GM18868 (cell line): ENCODE data around the gene FIGN.

Source experiments
- ATAC-seq: cut with Tn5 transposase; IDR thresholded peaks from one replicate; pipeline ENCODE4 v1.9.1; 2021; ENCODE audit warnings: mild to moderate bottlenecking, moderate library complexity; ENCODE audit not compliant: unreplicated experiment

Gene FIGN

DNA sequence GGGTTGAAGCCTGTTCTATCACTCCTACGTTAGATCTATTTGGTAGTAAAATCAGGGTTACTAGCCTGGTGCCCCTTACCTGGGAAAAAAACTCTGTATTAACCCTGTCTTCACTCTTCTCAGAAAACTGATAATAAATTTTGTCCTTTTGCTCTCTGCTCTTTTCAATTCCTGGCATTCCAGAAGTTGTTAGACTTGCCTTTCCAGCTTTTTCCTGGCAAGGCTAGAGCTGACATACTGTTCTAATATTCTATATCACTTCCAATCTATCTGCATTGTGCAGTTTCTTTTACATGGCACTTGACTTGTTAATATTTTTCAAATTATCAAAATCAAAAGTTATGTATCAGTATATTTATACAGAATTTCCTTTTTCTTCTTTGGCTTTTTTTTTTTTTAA is 162.2 kb downstream of the FIGN start:
- ATAC-seq, result no peak

DNA sequence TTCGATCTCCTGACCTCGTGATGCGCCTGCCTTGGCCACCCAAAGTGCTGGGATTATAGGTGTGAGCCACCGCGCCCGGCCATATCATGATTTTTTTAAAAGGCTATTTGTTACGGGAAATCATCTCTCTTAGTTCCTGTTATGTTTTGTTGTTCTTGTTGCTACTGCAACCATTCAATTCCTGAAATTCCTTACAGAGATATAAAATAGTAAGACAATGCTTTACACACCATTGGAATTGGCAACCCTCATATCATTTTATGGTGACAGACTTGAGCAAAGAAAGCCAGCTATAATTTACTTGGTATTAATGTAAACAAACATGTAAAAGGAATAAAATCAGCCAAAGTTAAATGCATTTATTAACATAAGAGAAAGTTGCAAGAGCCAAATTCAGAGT is 163.0 kb downstream of the FIGN start:
- no peak for ATAC-seq

DNA sequence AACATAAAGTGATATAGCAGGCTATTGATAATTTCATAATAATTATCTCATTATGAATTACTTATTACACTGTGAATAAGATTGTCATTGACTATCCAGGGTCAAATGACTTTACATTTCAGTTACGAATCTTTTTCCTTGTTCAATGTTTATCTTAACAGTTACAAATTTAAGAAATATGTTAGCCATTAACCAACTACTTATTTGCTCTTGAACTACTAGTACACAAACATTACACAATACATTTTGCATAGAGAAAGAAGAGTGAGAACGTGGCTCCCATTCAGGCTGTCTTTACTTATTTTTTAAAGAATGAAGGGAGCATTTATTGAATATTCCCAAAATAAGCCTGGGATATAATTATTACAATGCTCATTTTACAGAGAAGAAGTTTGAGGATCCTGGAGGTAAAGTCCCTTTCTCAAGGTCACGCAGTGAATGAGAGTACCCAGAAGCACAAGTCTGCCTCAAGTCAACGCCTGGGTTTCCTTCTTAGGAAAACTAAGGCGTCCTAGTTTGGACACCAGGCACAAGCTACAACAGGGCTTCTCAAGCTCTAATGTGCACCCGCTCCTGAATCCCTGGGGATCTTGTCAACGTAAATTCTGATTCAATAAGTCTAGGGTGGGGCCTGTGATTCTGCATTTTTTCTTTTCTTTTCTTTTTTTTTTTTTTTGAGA is 164.2 kb downstream of the FIGN start:
- ATAC-seq, result no peak

DNA sequence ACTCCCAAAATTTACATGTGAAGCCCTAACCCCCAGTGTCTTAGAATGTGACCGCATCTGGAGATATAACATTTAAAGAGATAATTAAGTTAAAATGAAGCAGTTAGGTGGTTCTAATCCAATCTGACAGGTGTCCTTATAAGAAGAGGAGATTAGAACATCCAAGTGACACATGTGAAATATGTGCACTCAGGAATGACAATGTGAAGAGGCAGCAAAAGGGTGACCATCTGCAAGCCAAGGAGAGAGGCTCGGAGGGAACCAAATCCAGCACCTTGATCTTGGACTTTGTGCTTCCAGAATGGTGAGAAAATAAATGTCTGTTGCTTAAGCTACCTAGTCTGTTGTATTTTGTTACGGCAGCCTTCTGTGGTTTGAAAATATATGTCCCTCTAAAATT is 165.4 kb downstream of the FIGN start:
- ATAC-seq, result no peak

DNA sequence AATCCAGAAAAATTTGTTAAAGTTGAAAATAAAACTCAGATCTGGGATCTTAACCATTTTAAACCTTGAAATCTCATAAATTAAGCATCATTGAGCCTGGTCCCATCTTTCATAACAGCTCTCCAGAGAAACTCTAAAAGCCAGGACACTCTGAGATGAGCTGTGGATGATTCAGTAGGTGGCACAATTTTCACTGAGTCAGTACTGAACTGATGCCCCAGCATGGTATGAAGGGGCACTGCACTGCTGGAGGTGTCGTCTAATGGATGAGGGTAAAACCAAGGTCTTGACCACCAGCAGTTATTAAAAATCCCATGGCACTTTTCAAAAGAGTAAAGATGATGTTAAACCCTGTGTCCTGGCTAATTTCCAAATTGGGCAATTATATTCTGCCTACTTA is 170.6 kb downstream of the FIGN start:
- no peak for ATAC-seq

DNA sequence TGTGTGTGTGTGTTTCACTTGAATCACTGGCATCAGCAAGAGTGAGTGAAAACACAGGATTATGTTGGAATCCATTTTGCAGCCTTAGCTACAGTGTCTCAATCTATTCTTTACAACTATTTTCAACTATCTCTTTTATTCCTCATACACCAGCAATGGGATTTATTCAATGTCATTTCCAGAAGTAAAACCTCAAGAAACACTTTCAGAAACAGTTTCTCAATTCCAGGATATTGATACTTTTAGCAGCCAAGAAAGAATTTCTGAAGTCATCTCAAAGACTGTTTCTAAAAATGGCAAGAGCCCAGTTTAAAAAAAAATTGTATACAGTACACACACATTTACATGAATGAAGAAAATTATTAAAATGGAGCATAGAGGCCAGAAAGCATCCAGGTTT is 171.6 kb downstream of the FIGN start:
- no peak for ATAC-seq

DNA sequence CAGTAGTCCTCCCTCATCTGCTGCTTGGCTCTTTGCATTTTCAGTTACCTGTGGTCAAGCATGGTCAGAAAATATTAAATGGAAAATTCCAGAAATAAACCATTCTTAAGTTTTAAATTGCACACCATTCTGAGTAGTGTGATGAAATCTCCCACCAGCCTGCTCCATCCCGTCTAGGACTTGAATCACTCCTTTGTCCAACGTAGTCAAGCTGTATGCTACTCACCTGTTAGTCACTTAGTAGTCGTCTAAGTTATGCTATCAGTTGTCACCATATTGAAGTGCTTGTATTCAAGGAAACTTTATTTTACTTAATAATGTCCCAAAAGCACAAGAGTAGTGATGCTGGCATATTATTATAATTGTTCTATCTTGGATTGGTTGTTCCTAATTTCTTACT is 172.5 kb downstream of the FIGN start:
- ATAC-seq, result no peak

DNA sequence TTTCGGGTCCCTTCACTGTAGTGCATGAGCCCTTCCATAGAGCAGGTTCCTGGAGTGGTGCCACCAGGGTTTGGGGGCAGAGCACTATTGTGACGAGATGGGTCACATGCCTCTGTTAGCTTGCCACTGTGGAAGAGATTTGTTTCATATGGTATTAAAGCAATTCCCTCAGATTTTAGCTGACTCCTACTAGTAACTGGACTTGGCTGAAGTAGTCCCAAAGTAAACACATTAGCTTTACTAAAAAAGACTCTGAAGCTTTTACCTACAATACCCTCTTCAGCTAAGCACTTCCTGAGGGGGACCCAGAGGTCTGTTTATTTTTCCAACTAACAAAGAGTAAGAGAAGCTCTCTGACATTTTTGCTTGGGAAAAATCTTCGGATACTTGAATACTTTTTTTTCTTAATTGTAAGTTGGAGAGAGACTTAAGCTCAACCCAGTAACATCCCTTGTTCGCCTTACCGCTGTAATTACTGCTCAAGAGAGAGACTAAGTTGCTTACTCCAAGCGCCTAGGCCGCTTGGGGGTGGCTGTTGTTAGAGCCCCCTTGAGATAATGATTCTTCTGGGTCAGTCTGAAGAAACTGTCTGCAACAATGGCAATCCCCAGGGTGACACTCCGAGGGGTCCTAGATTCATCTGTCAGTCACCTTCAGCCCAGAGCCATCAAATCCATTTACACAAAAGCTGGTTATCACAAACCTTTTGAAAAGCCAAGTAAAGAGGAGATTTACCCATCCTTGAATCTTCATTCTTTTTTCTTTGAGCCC is 177.4 kb downstream of the FIGN start:
- ATAC-seq, result no peak

DNA sequence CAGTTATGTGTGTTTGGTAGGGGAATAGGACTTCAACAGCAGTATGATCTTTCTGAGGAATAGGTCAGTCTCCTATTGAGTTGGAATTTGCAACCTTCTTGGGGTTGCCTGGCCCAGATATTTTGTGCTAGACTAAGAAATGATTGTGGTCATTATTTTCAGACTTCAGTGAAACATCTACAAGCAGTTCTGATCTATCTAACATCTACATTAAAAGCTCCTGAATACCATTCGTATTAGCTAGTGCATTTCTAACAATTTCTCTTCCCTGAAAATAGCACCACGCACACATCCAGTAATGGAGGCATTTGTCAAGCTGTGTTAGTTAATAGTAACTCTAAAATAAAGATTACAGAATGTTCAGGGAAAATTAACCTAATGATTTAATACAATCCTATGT is 179.3 kb downstream of the FIGN start:
- ATAC-seq, result no peak

DNA sequence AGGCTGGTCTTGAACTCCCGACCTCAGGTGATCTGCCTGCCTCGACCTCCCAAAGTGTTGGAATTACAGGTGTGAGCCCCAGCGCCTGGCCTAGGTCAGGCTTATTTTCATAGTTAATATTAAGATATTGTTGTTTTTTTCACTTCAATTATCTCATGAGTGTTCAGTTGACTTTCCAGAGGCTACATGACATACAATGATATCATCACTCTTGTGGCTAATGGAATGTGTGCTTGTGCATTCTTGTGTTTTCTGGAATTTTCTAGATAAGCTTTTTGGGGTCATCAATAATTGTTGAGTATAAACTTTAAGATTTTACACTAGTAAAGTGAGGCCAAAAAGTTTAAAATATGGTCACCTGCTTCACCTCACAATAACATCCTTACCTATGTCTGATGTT is 180.9 kb downstream of the FIGN start:
- ATAC-seq, result no peak

DNA sequence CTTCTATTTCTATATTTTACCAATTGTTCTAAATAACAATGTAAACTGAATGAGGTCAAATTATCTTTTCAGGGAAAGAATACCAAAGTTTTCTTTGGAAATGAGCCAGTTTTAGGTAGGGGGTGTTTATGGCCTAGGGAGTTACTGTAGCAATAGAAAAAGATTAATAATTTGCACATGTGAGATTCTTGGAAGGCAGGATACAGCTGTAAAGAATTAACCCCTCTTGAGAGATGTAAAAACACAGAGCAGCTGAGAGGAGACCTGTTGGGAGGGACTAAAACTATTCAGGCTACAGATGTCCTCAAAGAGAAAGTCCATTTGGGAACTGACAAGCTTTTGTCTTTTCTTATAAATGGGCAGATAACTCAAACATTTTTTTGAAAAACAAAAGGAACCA is 182.2 kb downstream of the FIGN start:
- ATAC-seq, result no peak

DNA sequence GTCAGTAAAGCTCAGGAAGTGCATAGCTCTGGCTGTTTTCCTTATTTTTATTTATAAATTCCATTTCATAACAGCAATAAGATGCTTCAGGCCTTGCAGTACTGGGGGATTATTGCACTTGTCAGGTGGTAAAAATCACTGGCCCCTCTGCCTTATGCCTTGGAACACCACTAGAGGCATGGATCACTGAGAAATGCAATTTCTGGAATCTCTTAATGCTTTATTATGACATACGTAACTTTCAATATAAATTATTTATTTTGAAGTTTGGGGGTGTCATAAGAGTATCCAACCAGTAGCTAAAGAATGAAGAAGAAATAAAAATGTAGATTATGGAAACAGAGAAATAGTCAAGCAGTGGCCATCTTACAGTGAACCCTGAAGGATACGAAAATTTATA is 183.1 kb downstream of the FIGN start:
- ATAC-seq, result no peak

DNA sequence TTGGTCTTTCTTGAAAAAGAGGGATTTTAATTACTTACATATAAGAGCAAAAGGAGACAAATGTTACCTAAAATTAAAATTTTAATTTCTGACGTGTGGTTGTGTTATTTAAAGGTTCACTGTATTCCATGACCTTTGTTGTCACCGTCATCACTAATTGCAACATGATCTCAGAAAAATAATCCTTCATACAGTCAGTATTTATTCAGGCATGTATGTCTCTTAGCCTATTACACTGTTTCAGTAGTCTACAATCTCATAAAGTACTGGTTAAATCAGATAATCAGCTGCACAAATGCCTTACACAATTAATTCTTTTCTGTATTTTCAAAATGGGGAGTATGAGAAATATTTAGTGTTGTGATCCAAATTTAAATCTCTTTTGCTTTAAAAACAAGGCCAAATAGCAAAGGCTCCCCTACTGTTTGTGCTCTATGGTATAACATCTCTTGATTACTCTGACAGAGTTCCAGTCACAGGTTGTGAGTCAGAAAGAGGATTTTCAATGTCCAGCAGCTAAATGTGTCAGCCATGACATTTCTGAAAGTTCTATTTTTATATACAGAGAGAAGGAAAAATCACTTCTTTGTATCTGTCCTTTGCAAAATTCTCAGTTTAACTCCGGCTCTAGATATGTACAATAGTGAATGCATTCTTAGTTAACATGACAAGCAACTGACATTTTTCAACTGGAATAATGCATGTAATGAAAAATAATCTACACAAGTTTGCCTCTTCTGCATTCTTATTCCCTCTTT is 184.0 kb downstream of the FIGN start:
- no peak for ATAC-seq

DNA sequence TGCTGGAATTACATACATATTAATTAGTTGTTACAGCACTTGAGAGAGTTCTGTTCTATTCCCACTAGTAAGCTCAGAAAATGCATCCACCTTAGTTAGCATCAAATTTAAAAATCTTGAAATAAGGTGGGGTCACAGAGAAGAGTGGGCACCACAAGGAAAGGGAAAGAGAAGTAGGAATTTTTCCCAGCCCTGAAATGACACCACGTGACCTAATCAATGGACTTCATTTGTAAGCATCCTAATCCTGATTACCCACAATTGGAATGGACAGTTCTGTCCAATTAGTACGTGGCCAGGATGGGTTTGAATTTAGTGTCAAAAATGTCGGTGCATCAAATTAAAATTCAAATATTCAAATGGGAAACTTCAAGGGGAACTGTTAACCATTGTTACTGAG is 186.8 kb downstream of the FIGN start:
- ATAC-seq, result no peak
